Upper lobe of left lung (tissue), 4 donors: ENCODE results near the gene DAPK1.

Experiments
- CTCF ChIP-seq, 6 experiments: fragments of 450-650 bp in 4 of 6; fragments of 200-600 bp in 2 of 6; sonication (generic) in 2 of 6; IDR thresholded peaks; one replicate each; pipeline ENCODE4 v1.5.1; 2016 to 2019; ENCODE audit warnings: antibody characterized with exemption in 6 of 6
- POLR2A ChIP-seq, 4 donors: fragments of 450-650 bp; IDR thresholded peaks; one replicate each; pipeline ENCODE4 v1.5.1; 2016 to 2017; ENCODE audit warnings: antibody characterized with exemption in 4 of 4, mild to moderate bottlenecking in 2 of 4
- POLR2AphosphoS5 ChIP-seq, 2 donors: sonication (generic); formaldehyde crosslinking; IDR thresholded peaks; one replicate each; pipeline ENCODE4 v1.5.1; 2017; ENCODE audit warnings: antibody characterized with exemption in 2 of 2

- TF ChIP-seq CTCF (IDR thresholded peaks at IDR 0.05) (no peak), POLR2A (IDR thresholded peaks at IDR 0.05) (no peak), POLR2AphosphoS5 (IDR thresholded peaks at IDR 0.05) (no peak)
Measured at GRCh38 chr9:87603854-87604490, 106.3 kb downstream of the DAPK1 start.
